Caki2 (cell line): ENCODE results near the gene EYS. TPM values are rescaled to one million over a fixed set of nuclear protein-coding genes. Genes with fewer than 3 reads are reported as not detected.

ENCODE experiments used
- DNase-seq: peaks from one replicate; pipeline ENCODE4 v3.0.0-alpha.2; 2015; ENCODE audit warnings: low read depth
- in situ Hi-C: cut with HindIII; loops from 2 replicates; pipeline ENCODE4 v1.10.0; 2016; ENCODE audit warnings: low sequenced_read_pairs, low pct_unique_long_range_greater_than_20kb, mixed read lengths
- total RNA-seq: library from RNA; depleted of rRNA; stranded (reverse); fragments of >200 nt; shearing (Covaris generic); gene quantifications from 2 replicates; pipeline ENCODE4 v1.2.3, GENCODE V29; 2014; ENCODE audit warnings: low replicate concordance

Gene EYS
- total RNA-seq, 1 experiment from 2014 or later, result not detected

- no peak for DNase-seq
- in situ Hi-C loops, result no loop called here
These were observed 1021.6 kb downstream of the EYS start for GRCh38 chr6:64685401-64685800.

- in situ Hi-C loops, result no loop called here
These were observed 1023.3 kb downstream of the EYS start for GRCh38 chr6:64683682-64684081.

GRCh38 chr6:64681416-64682160, 1025.4 kb downstream of the EYS start:
- no peak for DNase-seq
- in situ Hi-C loops, result no loop called here

More at GRCh38 chr6:64683682-64684081, 1023.3 kb downstream of the EYS start:
- DNase-seq, result no peak

GRCh38 chr6:64680446-64680845, 1026.6 kb downstream of the EYS start:
- in situ Hi-C loops, result no loop called here
- DNase-seq, result no peak

GRCh38 chr6:64679416-64679815, 1027.6 kb downstream of the EYS start:
- in situ Hi-C loops, result no loop called here
- DNase-seq, result no peak

GRCh38 chr6:64672651-64673050, 1034.4 kb downstream of the EYS start:
- in situ Hi-C loops, result no loop called here
- no peak for DNase-seq

GRCh38 chr6:64672131-64672530, 1034.9 kb downstream of the EYS start:
- in situ Hi-C loops, result no loop called here
- DNase-seq, result no peak

- no peak for DNase-seq
- in situ Hi-C loops, result no loop called here
These were observed 1041.9 kb downstream of the EYS start for GRCh38 chr6:64665137-64665536.

GRCh38 chr6:64664480-64664879, 1042.5 kb downstream of the EYS start:
- in situ Hi-C loops, result no loop called here
- no peak for DNase-seq

- in situ Hi-C loops, result no loop called here
- DNase-seq, result no peak
These were observed 1063.0 kb downstream of the EYS start for GRCh38 chr6:64644024-64644423.

GRCh38 chr6:64630901-64631300, 1076.1 kb downstream of the EYS start:
- in situ Hi-C loops, result no loop called here
- no peak for DNase-seq

GRCh38 chr6:64622944-64623343, 1084.1 kb downstream of the EYS start:
- in situ Hi-C loops, result no loop called here
- DNase-seq, result no peak

GRCh38 chr6:64602993-64603392, 1104.0 kb downstream of the EYS start:
- in situ Hi-C loops, result no loop called here

GRCh38 chr6:64591676-64592036, 1115.4 kb downstream of the EYS start:
- no peak for DNase-seq
- in situ Hi-C loops, result no loop called here

More at GRCh38 chr6:64602993-64603392, 1104.0 kb downstream of the EYS start:
- DNase-seq, result no peak

GRCh38 chr6:64590965-64591675, 1115.9 kb downstream of the EYS start:
- in situ Hi-C loops, result no loop called here
- no peak for DNase-seq

GRCh38 chr6:64589961-64590360, 1117.1 kb downstream of the EYS start:
- in situ Hi-C loops, result no loop called here
- DNase-seq, result no peak

- in situ Hi-C loops, result no loop called here
- no peak for DNase-seq
These were observed 1126.7 kb downstream of the EYS start for GRCh38 chr6:64580346-64580745.

GRCh38 chr6:64553249-64553786, 1153.7 kb downstream of the EYS start:
- in situ Hi-C loops, result no loop called here

GRCh38 chr6:64547594-64548268, 1159.3 kb downstream of the EYS start:
- DNase-seq, result no peak
- in situ Hi-C loops, result no loop called here

More at GRCh38 chr6:64553249-64553786, 1153.7 kb downstream of the EYS start:
- no peak for DNase-seq
